Right lobe of liver (tissue), 6 donors: ENCODE data around the gene MYPN. TPM values are rescaled to one million over a fixed set of nuclear protein-coding genes. Genes with fewer than 3 reads are reported as not detected.

ENCODE experiments used
- ATAC-seq, 4 donors: fragments of 200-7000 bp; cut with Tn5 transposase; one replicate each; pipeline ENCODE4 v1.9.1; 2020; ENCODE audit warnings: mild to moderate bottlenecking in 4 of 4, moderate library complexity in 4 of 4
- DNase-seq, 3 donors: peaks; one replicate each; pipeline ENCODE4 v3.0.0-alpha.2; 2020
- H3K27ac ChIP-seq, 3 donors: fragments of 200-600 bp; one replicate each; pipeline ENCODE4 v1.8.0; 2022
- H3K27me3 ChIP-seq, 2 donors: fragments of 200-600 bp; one replicate each; pipeline ENCODE4 v1.8.0; 2022
- H3K36me3 ChIP-seq, 4 donors: fragments of 200-600 bp; sonication (generic) in 1 of 4; one replicate each; pipeline versions ENCODE4 v1.5.1 to v1.8.0; 2017 to 2022; ENCODE audit warnings: control low read depth in 1 of 4
- H3K4me1 ChIP-seq, 4 donors: fragments of 200-600 bp; sonication (generic) in 1 of 4; one replicate each; pipeline versions ENCODE4 v1.5.1 to v1.8.0; 2017 to 2022; ENCODE audit warnings: control low read depth in 1 of 4
- H3K4me3 ChIP-seq, 3 donors: fragments of 200-600 bp; one replicate each; pipeline ENCODE4 v1.8.0; 2022
- H3K9me3 ChIP-seq, 4 donors: fragments of 200-600 bp; sonication (generic) in 1 of 4; one replicate each; pipeline versions ENCODE4 v1.5.1 to v1.8.0; 2017 to 2022; ENCODE audit warnings: control low read depth in 1 of 4
- CTCF ChIP-seq, 4 donors: fragments of 200-600 bp in 3 of 4; fragments of 450-650 bp in 1 of 4; IDR thresholded peaks; one replicate each; pipeline versions ENCODE4 v1.5.1 to v1.8.0; 2016 to 2022; ENCODE audit warnings: antibody characterized with exemption in 4 of 4, mild to moderate bottlenecking in 2 of 4
- POLR2A ChIP-seq: fragments of 450-650 bp; IDR thresholded peaks from one replicate; pipeline ENCODE4 v1.6.1; 2017; ENCODE audit warnings: antibody characterized with exemption, mild to moderate bottlenecking
- WGBS: methylation state at CpG from one replicate; pipeline ENCODE4 v1.1.6; 2018; ENCODE audit warnings: low coverage, low lambda C conversion rate; ENCODE audit not compliant: insufficient coverage; ENCODE audit errors: missing lambda C conversion rate; 5-methylcytosine and 5-hydroxymethylcytosine counted together
- intact Hi-C, 2 donors: fragments of 100-400 bp; cut with DNase I; formaldehyde crosslinking; loops; one replicate each; pipeline versions ENCODE4 v1.11.2 to v1.14.1; 2022
- total RNA-seq, 6 experiments: library from RNA; depleted of rRNA in 2 of 6; stranded (reverse); fragments of >200 nt in 2 of 6; fragmentation: NEBNext Ultra II Directional in 3 of 6; extraction: Animal tissue kit (Norgen Biotek cat#: 25700) in 3 of 6; gene quantifications; one replicate each; pipeline versions ENCODE4 v1.1.0 to v1.2.4, GENCODE V29; 2016 to 2023
- donor health status: DM: no; HTN: yes; CAD: no.
- donor health status: DM: no; HTN: no; CAD: no.
- donor health status: DM: no; HTN: no; CAD: no.
- donor health status: DM: no; HTN: yes; CAD: no.
- donor health status: DM: no; HTN: yes; CAD: no.

The MYPN gene
- total RNA-seq, 6 experiments from 2014 or later: 0.07 to 0.31 (median 0.10) TPM; not detected in 2

GRCh38 chr10:68103261-68103878 is 5.9 kb upstream of the MYPN start:
- no peak overlapping the region for H3K27ac ChIP-seq
- DNase-seq (no peak), ATAC-seq (no peak)
- intact Hi-C loops: no loop called here
- 76% methylated on average over 4 of the region's 4 CpGs for WGBS
- H3K4me3 ChIP-seq: no peak overlapping the region
- TF ChIP-seq POLR2A: no peak
- no peak for TF ChIP-seq CTCF (IDR thresholded peaks at IDR 0.05)
- no peaks in the 10 kb centered on the region for H3K36me3 ChIP-seq
- H3K4me1 ChIP-seq: no peaks in the 10 kb centered on the region
- no peaks in the 10 kb centered on the region for H3K9me3 ChIP-seq
- H3K27me3 ChIP-seq: no peaks in the 10 kb centered on the region

- DNase-seq (no peak), ATAC-seq (no peak)
- WGBS: 92% methylated on average over 3 of the region's 3 CpGs
- no peaks in the 10 kb centered on the region for H3K27me3 ChIP-seq
- TF ChIP-seq CTCF (IDR thresholded peaks at IDR 0.05): no peak
- TF ChIP-seq POLR2A: no peak
- H3K4me1 ChIP-seq: no peaks in the 10 kb centered on the region
- no peak overlapping the region for H3K27ac ChIP-seq
- no peaks in the 10 kb centered on the region for H3K9me3 ChIP-seq
- intact Hi-C loops: no loop called here
- no peaks in the 10 kb centered on the region for H3K36me3 ChIP-seq
- H3K4me3 ChIP-seq: no peak overlapping the region
These were observed 5.4 kb upstream of the MYPN start for GRCh38 chr10:68103901-68104300.

- intact Hi-C loops: no loop called here
- no peak overlapping the region for H3K4me3 ChIP-seq
- ATAC-seq (peak in 1 of 4 donors; percentile 35), DNase-seq (no peak)
- no peaks in the 10 kb centered on the region for H3K27me3 ChIP-seq
- no peaks in the 10 kb centered on the region for H3K36me3 ChIP-seq
- no peak overlapping the region for H3K27ac ChIP-seq
- no peak for TF ChIP-seq CTCF (IDR thresholded peaks at IDR 0.05)
- no peak for TF ChIP-seq POLR2A
- 58% methylated on average over 3 of the region's 3 CpGs for WGBS
- H3K4me1 ChIP-seq: no peaks in the 10 kb centered on the region
- H3K9me3 ChIP-seq: no peaks in the 10 kb centered on the region
These were observed 3.5 kb upstream of the MYPN start for GRCh38 chr10:68105820-68106219.

- Histone ChIP-seq H3K27ac (no peak overlapping the region), H3K36me3 (no peaks in the 10 kb centered on the region), H3K4me3 (no peak overlapping the region), H3K27me3 (no peaks in the 10 kb centered on the region), H3K9me3 (no peaks in the 10 kb centered on the region), H3K4me1 (no peaks in the 10 kb centered on the region)
- TF ChIP-seq POLR2A (no peak), CTCF (IDR thresholded peaks at IDR 0.05) (no peak)
- no peak for DNase-seq
- intact Hi-C loops: no loop called here
- WGBS: 73% methylated on average over 3 of the region's 3 CpGs
- ATAC-seq: no peak
These were observed 2.6 kb upstream of the MYPN start for GRCh38 chr10:68106656-68107055.

GRCh38 chr10:68107651-68108050 is 1.6 kb upstream of the MYPN start:
- DNase-seq: no peak
- TF ChIP-seq POLR2A: no peak
- TF ChIP-seq CTCF (IDR thresholded peaks at IDR 0.05): no peak
- Histone ChIP-seq H3K4me3 (no peak overlapping the region), H3K27ac (no peak overlapping the region), H3K9me3 (no peaks in the 10 kb centered on the region), H3K4me1 (peaks cover 0 to 7% (median 0%) of the 10 kb centered on the region in 4 donors), H3K27me3 (no peaks in the 10 kb centered on the region), H3K36me3 (no peaks in the 10 kb centered on the region)
- WGBS: 100% methylated on average over 1 of the region's 1 CpG
- ATAC-seq: no peak
- intact Hi-C loops: no loop called here
